ENCODE data around the gene ALK.
"Not testable (repeated sequence)": the region's sequence is repeated elsewhere in the genome, so short reads cannot be mapped to it uniquely, and the experiment has no call there.

ALK gene

GRCh38 chr2:29839306-29839705 is 82.1 kb downstream of the ALK start:
- no peak for DNase-seq (ENCODE audit: low spot score)

- no peak for DNase-seq (ENCODE audit: low spot score)
These were observed 83.5 kb downstream of the ALK start for GRCh38 chr2:29837925-29838324.

GRCh38 chr2:29834624-29835023 is 86.8 kb downstream of the ALK start:
- no peak for DNase-seq (ENCODE audit: low spot score)

- DNase-seq (ENCODE audit: low spot score) = no peak
These were observed 87.3 kb downstream of the ALK start for GRCh38 chr2:29834036-29834540.

- DNase-seq (ENCODE audit: low spot score) = no peak
These were observed 89.8 kb downstream of the ALK start for GRCh38 chr2:29831560-29831959.

GRCh38 chr2:29829841-29830240 is 91.5 kb downstream of the ALK start:
- no peak for DNase-seq (ENCODE audit: low spot score)

- not testable (repeated sequence) for DNase-seq (ENCODE audit: low spot score)
These were observed 97.2 kb downstream of the ALK start for GRCh38 chr2:29824145-29824544.

GRCh38 chr2:29821591-29821990 is 99.8 kb downstream of the ALK start:
- DNase-seq (ENCODE audit: low spot score) = no peak

- DNase-seq (ENCODE audit: low spot score) = no peak
These were observed 101.8 kb downstream of the ALK start for GRCh38 chr2:29819570-29819969.

GRCh38 chr2:29817801-29818680 is 103.3 kb downstream of the ALK start:
- no peak for DNase-seq (ENCODE audit: low spot score)

GRCh38 chr2:29817299-29817698 is 104.1 kb downstream of the ALK start:
- DNase-seq (ENCODE audit: low spot score) = no peak

GRCh38 chr2:29816651-29817050 is 104.7 kb downstream of the ALK start:
- DNase-seq (ENCODE audit: low spot score) = no peak

GRCh38 chr2:29811378-29811777 is 110.0 kb downstream of the ALK start:
- DNase-seq (ENCODE audit: low spot score) = no peak

GRCh38 chr2:29810956-29811355 is 110.4 kb downstream of the ALK start:
- no peak for DNase-seq (ENCODE audit: low spot score)

GRCh38 chr2:29808321-29808720 is 113.1 kb downstream of the ALK start:
- DNase-seq (ENCODE audit: low spot score) = no peak

GRCh38 chr2:29807082-29807481 is 114.3 kb downstream of the ALK start:
- no peak for DNase-seq (ENCODE audit: low spot score)

- DNase-seq (ENCODE audit: low spot score) = no peak
These were observed 114.9 kb downstream of the ALK start for GRCh38 chr2:29806461-29806860.

GRCh38 chr2:29804671-29805070 is 116.7 kb downstream of the ALK start:
- DNase-seq (ENCODE audit: low spot score) = no peak

GRCh38 chr2:29803537-29803936 is 117.8 kb downstream of the ALK start:
- DNase-seq (ENCODE audit: low spot score) = no peak

- DNase-seq (ENCODE audit: low spot score) = no peak
These were observed 118.4 kb downstream of the ALK start for GRCh38 chr2:29802986-29803385.

GRCh38 chr2:29799628-29800027 is 121.8 kb downstream of the ALK start:
- no peak for DNase-seq (ENCODE audit: low spot score)

- no peak for DNase-seq (ENCODE audit: low spot score)
These were observed 123.5 kb downstream of the ALK start for GRCh38 chr2:29797916-29798315.

GRCh38 chr2:29796446-29796845 is 124.9 kb downstream of the ALK start:
- no peak for DNase-seq (ENCODE audit: low spot score)

GRCh38 chr2:29789911-29790485 is 131.4 kb downstream of the ALK start:
- no peak for DNase-seq (ENCODE audit: low spot score)

Measured in ecto neural progenitor cell (in vitro differentiated cells).